HEK293 (cell line): Measurements from ENCODE around the gene POLN.

Experiments
- KLF16 ChIP-seq: fragments of 450-650 bp; formaldehyde crosslinking; IDR thresholded peaks from 2 replicates; pipeline ENCODE4 v1.5.1; 2017; ENCODE audit warnings: missing biosample characterization, missing genetic modification characterization
- ZBTB8A ChIP-seq: fragments of 450-650 bp; formaldehyde crosslinking; IDR thresholded peaks from 2 replicates; pipeline ENCODE4 v1.5.1; 2016; ENCODE audit warnings: missing biosample characterization, missing genetic modification characterization
- ZIC2 ChIP-seq: fragments of 450-650 bp; formaldehyde crosslinking; IDR thresholded peaks from 2 replicates; pipeline ENCODE4 v1.5.1; 2016; ENCODE audit warnings: missing biosample characterization, missing genetic modification characterization
- ZNF2 ChIP-seq: fragments of 450-650 bp; formaldehyde crosslinking; IDR thresholded peaks from 2 replicates; pipeline ENCODE4 v1.5.1; 2016; ENCODE audit warnings: missing biosample characterization, missing genetic modification characterization
- ZNF24 ChIP-seq: fragments of 450-650 bp; formaldehyde crosslinking; IDR thresholded peaks from 2 replicates; pipeline ENCODE4 v1.5.1; 2016; ENCODE audit warnings: missing biosample characterization, missing genetic modification characterization
- ZNF335 ChIP-seq: fragments of 450-650 bp; formaldehyde crosslinking; conservative IDR thresholded peaks from 2 replicates; pipeline ENCODE4 v1.5.1; 2016; ENCODE audit warnings: missing biosample characterization, missing genetic modification characterization
- ZNF747 ChIP-seq: fragments of 450-650 bp; formaldehyde crosslinking; IDR thresholded peaks from 2 replicates; pipeline ENCODE4 v1.5.1; 2016; ENCODE audit warnings: missing biosample characterization, missing genetic modification characterization
- TF ChIP-seq, protein P1 (sequence below): fragments of 450-650 bp; formaldehyde crosslinking; IDR thresholded peaks from 2 replicates; pipeline ENCODE4 v1.5.1; 2016; ENCODE audit warnings: missing biosample characterization, missing genetic modification characterization
- TF ChIP-seq, protein P2 (sequence below): fragments of 450-650 bp; formaldehyde crosslinking; IDR thresholded peaks from 2 replicates; pipeline ENCODE4 v1.5.1; 2017; ENCODE audit warnings: missing biosample characterization, missing genetic modification characterization

DNA sequence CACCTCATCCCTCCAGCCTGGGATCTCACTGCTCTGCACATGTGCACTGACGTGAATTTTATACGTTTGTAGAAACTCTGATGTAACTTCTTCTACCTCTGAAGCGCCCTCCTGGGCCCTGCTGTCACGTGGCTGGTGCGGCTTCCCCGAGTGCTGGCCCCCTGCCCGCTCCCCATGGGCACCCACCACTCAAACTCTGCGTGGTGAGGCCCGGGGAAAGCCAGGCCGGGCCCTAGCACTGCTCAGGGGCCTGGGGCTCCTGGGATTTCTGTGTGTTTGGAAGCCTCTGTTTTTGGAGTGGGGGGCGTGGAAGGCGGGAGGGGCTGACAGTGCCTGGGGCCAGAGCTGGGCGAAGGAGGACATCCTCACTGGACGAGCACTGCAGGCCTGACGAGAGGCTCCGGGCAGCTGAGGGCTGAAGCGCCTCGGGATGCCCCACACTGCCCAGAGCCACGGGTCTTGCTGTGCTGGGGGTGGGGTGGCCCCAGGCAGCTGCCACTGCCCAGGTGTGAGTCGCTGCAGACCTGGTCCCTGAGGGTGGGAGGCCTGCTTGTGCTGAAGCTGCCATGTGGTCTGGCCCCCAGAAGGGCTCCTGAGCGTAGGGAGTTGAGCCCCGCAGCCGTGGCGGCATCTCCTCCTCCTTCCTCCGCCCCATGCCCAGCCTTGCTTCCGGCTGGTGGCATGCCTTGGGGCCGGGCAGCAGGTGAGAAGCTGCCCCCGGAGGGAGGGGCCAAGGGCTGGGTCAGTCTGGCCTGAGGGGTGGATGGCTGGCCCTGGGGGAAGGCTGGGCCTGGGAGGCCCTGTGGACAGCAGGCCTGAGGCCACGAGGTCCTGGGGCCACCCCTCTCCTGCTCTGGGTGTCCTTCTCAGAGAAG is 175.1 kb downstream of the POLN start:
- TF ChIP-seq ZBTB8A (tag by site-specific recombination) (no peak), ZNF335 (tag by site-specific recombination) (no peak), ZNF24 (tag by site-specific recombination) (no peak), ZNF2 (tag by site-specific recombination) (no peak), KLF16 (tag by site-specific recombination) (no peak), ZIC2 (tag by site-specific recombination) (no peak), ZNF747 (tag by site-specific recombination) (no peak)
- TF ChIP-seq, protein P1, sequence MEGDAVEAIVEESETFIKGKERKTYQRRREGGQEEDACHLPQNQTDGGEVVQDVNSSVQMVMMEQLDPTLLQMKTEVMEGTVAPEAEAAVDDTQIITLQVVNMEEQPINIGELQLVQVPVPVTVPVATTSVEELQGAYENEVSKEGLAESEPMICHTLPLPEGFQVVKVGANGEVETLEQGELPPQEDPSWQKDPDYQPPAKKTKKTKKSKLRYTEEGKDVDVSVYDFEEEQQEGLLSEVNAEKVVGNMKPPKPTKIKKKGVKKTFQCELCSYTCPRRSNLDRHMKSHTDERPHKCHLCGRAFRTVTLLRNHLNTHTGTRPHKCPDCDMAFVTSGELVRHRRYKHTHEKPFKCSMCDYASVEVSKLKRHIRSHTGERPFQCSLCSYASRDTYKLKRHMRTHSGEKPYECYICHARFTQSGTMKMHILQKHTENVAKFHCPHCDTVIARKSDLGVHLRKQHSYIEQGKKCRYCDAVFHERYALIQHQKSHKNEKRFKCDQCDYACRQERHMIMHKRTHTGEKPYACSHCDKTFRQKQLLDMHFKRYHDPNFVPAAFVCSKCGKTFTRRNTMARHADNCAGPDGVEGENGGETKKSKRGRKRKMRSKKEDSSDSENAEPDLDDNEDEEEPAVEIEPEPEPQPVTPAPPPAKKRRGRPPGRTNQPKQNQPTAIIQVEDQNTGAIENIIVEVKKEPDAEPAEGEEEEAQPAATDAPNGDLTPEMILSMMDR, result no peak
- TF ChIP-seq, protein P2, sequence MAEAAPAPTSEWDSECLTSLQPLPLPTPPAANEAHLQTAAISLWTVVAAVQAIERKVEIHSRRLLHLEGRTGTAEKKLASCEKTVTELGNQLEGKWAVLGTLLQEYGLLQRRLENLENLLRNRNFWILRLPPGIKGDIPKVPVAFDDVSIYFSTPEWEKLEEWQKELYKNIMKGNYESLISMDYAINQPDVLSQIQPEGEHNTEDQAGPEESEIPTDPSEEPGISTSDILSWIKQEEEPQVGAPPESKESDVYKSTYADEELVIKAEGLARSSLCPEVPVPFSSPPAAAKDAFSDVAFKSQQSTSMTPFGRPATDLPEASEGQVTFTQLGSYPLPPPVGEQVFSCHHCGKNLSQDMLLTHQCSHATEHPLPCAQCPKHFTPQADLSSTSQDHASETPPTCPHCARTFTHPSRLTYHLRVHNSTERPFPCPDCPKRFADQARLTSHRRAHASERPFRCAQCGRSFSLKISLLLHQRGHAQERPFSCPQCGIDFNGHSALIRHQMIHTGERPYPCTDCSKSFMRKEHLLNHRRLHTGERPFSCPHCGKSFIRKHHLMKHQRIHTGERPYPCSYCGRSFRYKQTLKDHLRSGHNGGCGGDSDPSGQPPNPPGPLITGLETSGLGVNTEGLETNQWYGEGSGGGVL (tag by site-specific recombination), result no peak
